Heart right ventricle (tissue), 16 donors: Measurements from ENCODE around the gene SCUBE1. TPM values are rescaled to one million over a fixed set of nuclear protein-coding genes. Genes with fewer than 3 reads are reported as not detected.

Source experiments
- ATAC-seq, 8 donors: fragments of 200-7000 bp; cut with Tn5 transposase; one replicate each; pipeline ENCODE4 v1.9.1; 2020; ENCODE audit warnings: mild to moderate bottlenecking in 8 of 8, moderate library complexity in 8 of 8, moderate number of reproducible peaks in 1 of 8
- DNase-seq, 2 donors: peaks; one replicate each; pipeline ENCODE4 v3.0.0-alpha.2; 2020
- H3K27ac ChIP-seq, 10 donors: fragments of 200-600 bp; sonication (generic) in 2 of 10; one replicate each; pipeline versions ENCODE4 v1.5.0 to v1.8.0; 2020 to 2022; ENCODE audit warnings: mild to moderate bottlenecking in 3 of 10
- H3K27me3 ChIP-seq, 7 donors: fragments of 200-600 bp; one replicate each; pipeline ENCODE4 v1.8.0; 2021 to 2022; ENCODE audit warnings: mild to moderate bottlenecking in 2 of 7
- H3K36me3 ChIP-seq, 9 donors: fragments of 200-600 bp; sonication (generic) in 1 of 9; one replicate each; pipeline versions ENCODE4 v1.5.0 to v1.8.0; 2020 to 2022; ENCODE audit warnings: mild to moderate bottlenecking in 2 of 9
- H3K4me1 ChIP-seq, 9 donors: fragments of 200-600 bp; sonication (generic) in 1 of 9; one replicate each; pipeline versions ENCODE4 v1.5.0 to v1.8.0; 2020 to 2022; ENCODE audit warnings: mild to moderate bottlenecking in 4 of 9
- H3K4me3 ChIP-seq, 10 donors: fragments of 200-600 bp; sonication (generic) in 2 of 10; one replicate each; pipeline versions ENCODE4 v1.5.0 to v1.8.0; 2020 to 2022; ENCODE audit warnings: mild to moderate bottlenecking in 7 of 10, moderate library complexity in 2 of 10
- H3K9me3 ChIP-seq, 11 donors: fragments of 200-600 bp in 10 of 11; sonication (generic) in 2 of 11; one replicate each; pipeline versions ENCODE4 v1.5.0 to v1.8.0; 2013 to 2022; ENCODE audit warnings: mild to moderate bottlenecking in 2 of 11, control low read depth in 1 of 11, moderate library complexity in 1 of 11
- WGBS, 2 donors: extraction: QIAGEN DNeasy Blood & Tissue Kit; methylation state at CpG; one replicate each; pipeline ENCODE4 v1.1.7; 2013; ENCODE audit warnings: inconsistent platforms in 1 of 2; 5-methylcytosine and 5-hydroxymethylcytosine counted together
- intact Hi-C, 10 donors: fragments of 100-400 bp; cut with DNase I; formaldehyde crosslinking; loops; one replicate each; pipeline versions ENCODE4 v1.11.1 to v1.14.2; 2022
- polyA plus RNA-seq, 2 donors: library from polyadenylated mRNA; stranded (reverse); fragments of 200-250 nt; gene quantifications; one replicate each; pipeline ENCODE4 v1.2.3, GENCODE V29; 2013
- total RNA-seq, 10 donors: library from RNA; stranded (reverse); fragmentation: NEBNext Ultra II Directional in 3 of 10; extraction: Animal tissue kit (Norgen Biotek cat#: 25700) in 3 of 10; gene quantifications; one replicate each; pipeline versions ENCODE4 v1.2.1 to v1.2.4, GENCODE V29; 2021 to 2023
- TF ChIP-seq, protein P1 (sequence below), 9 donors: fragments of 200-600 bp; sonication (generic) in 2 of 9; IDR thresholded peaks; one replicate each; pipeline versions ENCODE4 v1.5.0 to v1.8.0; 2021 to 2022; ENCODE audit warnings: antibody characterized with exemption in 9 of 9, mild to moderate bottlenecking in 5 of 9, moderate library complexity in 1 of 9
- donor health status: Arrhythmogenic right ventricular cardiomyopathy.
- donor health status: ischemic (EF 13 %, LVEDD 7.1; RV severe dilation, severe dysfunction).
- donor health status: healthy with polysubstance abuse.
- donor health status: DM: no; HTN: yes; CAD: no.
- donor health status: DM: no; HTN: no; CAD: no.
- donor health status: ischemic (EF 25% LVEDD 6.9; RV normal size, moderate dysfunction).
- donor health status: ischemic (EF 25% LVEDD 5.7; RV mildly dilated, moderate dysfunction).
- donor health status: healthy.
- donor health status: DM: yes; HTN: yes; CAD: no.
- donor health status: Ischemic cardiomyopathy.
- donor health status: ischemic (EF 35%, LVEDD 5.7; RV mildly dilated, moderate dysfunction).
- donor health status: nonischemic (EF 11% LVEDD 7.7; RV severe dilation, severe dysfunction).
- donor health status: DM: yes; HTN: yes; CAD: no.
- donor health status: PGD.
- donor health status: ischemic (EF 29% LVEDD 5.4; RV normal size, mild dysfunction).
- donor health status: nonischemic (EF 23%, LVEDD 6.1; RV moderate dilation, normal function).

The SCUBE1 gene
- total and polyA plus RNA-seq, 12 donors: 0.01 to 0.60 (median 0.13) TPM; not detected in 1

GRCh38 chr22:43230971-43231723 is 112.0 kb downstream of the SCUBE1 start:
- Histone ChIP-seq H3K4me1 (peaks cover 0 to 7% (median 2%) of the 10 kb centered on the region in 9 donors), H3K9me3 (no peaks in the 10 kb centered on the region), H3K27me3 (peaks cover 0 to 37% (median 9%) of the 10 kb centered on the region in 7 donors), H3K36me3 (no peaks in the 10 kb centered on the region), H3K4me3 (no peak overlapping the region), H3K27ac (no peak overlapping the region)
- intact Hi-C loops: loop anchor here in 9 of 10 donors (1.0 to 10.0 kb wide), 8 partner anchors 41 to 156 kb away; partner anchors contain the start of gene SCUBE1 (in 1 of the 9)
- TF ChIP-seq, protein P1, sequence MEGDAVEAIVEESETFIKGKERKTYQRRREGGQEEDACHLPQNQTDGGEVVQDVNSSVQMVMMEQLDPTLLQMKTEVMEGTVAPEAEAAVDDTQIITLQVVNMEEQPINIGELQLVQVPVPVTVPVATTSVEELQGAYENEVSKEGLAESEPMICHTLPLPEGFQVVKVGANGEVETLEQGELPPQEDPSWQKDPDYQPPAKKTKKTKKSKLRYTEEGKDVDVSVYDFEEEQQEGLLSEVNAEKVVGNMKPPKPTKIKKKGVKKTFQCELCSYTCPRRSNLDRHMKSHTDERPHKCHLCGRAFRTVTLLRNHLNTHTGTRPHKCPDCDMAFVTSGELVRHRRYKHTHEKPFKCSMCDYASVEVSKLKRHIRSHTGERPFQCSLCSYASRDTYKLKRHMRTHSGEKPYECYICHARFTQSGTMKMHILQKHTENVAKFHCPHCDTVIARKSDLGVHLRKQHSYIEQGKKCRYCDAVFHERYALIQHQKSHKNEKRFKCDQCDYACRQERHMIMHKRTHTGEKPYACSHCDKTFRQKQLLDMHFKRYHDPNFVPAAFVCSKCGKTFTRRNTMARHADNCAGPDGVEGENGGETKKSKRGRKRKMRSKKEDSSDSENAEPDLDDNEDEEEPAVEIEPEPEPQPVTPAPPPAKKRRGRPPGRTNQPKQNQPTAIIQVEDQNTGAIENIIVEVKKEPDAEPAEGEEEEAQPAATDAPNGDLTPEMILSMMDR (IDR thresholded peaks at IDR 0.05): peak; percentile 82 to 96 (median 93)
- ATAC-seq: peak in 6 of 8 donors; percentile 21 to 57 (median 35)
- peak; percentile 38 to 60 for DNase-seq
- 15 to 18% methylated on average over 20 to 23 of the region's 23 CpGs for WGBS, 2 donors

- no peaks in the 10 kb centered on the region for H3K36me3 ChIP-seq
- H3K4me1 ChIP-seq: peaks cover 0 to 2% (median 0%) of the 10 kb centered on the region in 9 donors
- no peak for DNase-seq
- WGBS, 2 donors: 76% methylated on average over 9 of the region's 9 CpGs
- ATAC-seq: no peak
- H3K27ac ChIP-seq: no peak overlapping the region
- no peak overlapping the region for H3K4me3 ChIP-seq
- H3K9me3 ChIP-seq: no peaks in the 10 kb centered on the region
- TF ChIP-seq, protein P1 (IDR thresholded peaks at IDR 0.05): no peak
- intact Hi-C loops: loop anchor here in 9 of 10 donors (2.0 to 10.0 kb wide), 7 partner anchors 42 to 157 kb away; partner anchors contain the start of gene SCUBE1 (in 1 of the 9)
- peaks cover 0 to 37% (median 9%) of the 10 kb centered on the region in 7 donors for H3K27me3 ChIP-seq
Observed at GRCh38 chr22:43230571-43230970, 112.6 kb downstream of the SCUBE1 start.

GRCh38 chr22:43228863-43229262 is 114.3 kb downstream of the SCUBE1 start:
- DNase-seq (no peak), ATAC-seq (no peak)
- intact Hi-C loops: loop anchor here in 2 of 10 donors (2.0 to 5.0 kb wide), 3 partner anchors 118 to 158 kb away; no protein-coding TSS in a partner anchor
- Histone ChIP-seq H3K27ac (no peak overlapping the region), H3K36me3 (no peaks in the 10 kb centered on the region), H3K27me3 (peaks cover 0 to 34% (median 9%) of the 10 kb centered on the region in 7 donors), H3K9me3 (no peaks in the 10 kb centered on the region), H3K4me1 (no peaks in the 10 kb centered on the region), H3K4me3 (no peak overlapping the region)
- TF ChIP-seq, protein P1 (IDR thresholded peaks at IDR 0.05): no peak
- WGBS, 2 donors: 73 to 78% methylated on average over 19 of the region's 19 CpGs

DNA sequence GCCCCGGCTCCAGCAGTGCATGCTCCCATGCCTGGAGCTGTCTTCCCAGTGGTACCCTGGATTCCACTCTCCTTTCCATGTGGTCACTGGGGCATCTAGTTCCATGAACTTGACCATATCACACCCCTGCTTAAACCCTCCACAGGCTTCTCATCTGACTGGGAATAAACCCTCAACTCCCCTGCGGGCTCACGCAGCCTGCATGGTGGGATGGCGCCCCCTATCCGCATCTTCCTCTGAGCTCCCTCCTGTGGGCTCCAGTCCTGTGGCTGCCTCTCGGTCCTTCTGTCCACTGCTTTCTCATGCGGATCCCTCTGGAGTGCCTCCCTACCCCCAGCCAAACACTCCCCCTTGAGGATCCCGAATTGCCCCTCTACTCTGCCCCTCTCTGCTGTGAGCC is 114.8 kb downstream of the SCUBE1 start:
- Histone ChIP-seq H3K27ac (no peak overlapping the region), H3K4me3 (no peak overlapping the region), H3K9me3 (no peaks in the 10 kb centered on the region), H3K27me3 (peaks cover 0 to 29% (median 9%) of the 10 kb centered on the region in 7 donors), H3K36me3 (no peaks in the 10 kb centered on the region), H3K4me1 (no peaks in the 10 kb centered on the region)
- TF ChIP-seq, protein P1 (IDR thresholded peaks at IDR 0.05): peak; percentile 12 to 52 (median 38)
- DNase-seq (peak; percentile 35 to 36), ATAC-seq (peak in 1 of 8 donors; percentile 58)
- 55 to 64% methylated on average over 8 of the region's 8 CpGs for WGBS, 2 donors
- intact Hi-C loops: loop anchor here in 2 of 10 donors (2.0 to 5.0 kb wide), 3 partner anchors 119 to 159 kb away; no protein-coding TSS in a partner anchor
